ENCODE measurements around the gene BUD23.
"Not testable (repeated sequence)": the region's sequence is repeated elsewhere in the genome, so short reads cannot be mapped to it uniquely, and the experiment has no call there.

Gene BUD23

GRCh38 chr7:73668103-73668885, 15.1 kb upstream of the BUD23 start:
- DNase-seq (ENCODE audit: low read depth in 3 of 3), result no peak

- no peak for DNase-seq (ENCODE audit: low read depth in 3 of 3)
Measured at GRCh38 chr7:73668886-73669230, 14.5 kb upstream of the BUD23 start.

- DNase-seq (ENCODE audit: low read depth in 3 of 3), result no peak
Measured at GRCh38 chr7:73669288-73669701, 14.1 kb upstream of the BUD23 start.

- no peak for DNase-seq (ENCODE audit: low read depth in 3 of 3)
Measured at GRCh38 chr7:73669858-73670385, 13.5 kb upstream of the BUD23 start.

- DNase-seq (ENCODE audit: low read depth in 3 of 3), result no peak
Measured at GRCh38 chr7:73671322-73671661, 12.1 kb upstream of the BUD23 start.

- no peak for DNase-seq (ENCODE audit: low read depth in 3 of 3)
Measured at GRCh38 chr7:73671857-73672445, 11.4 kb upstream of the BUD23 start.

GRCh38 chr7:73674468-73675124, 8.8 kb upstream of the BUD23 start:
- DNase-seq (ENCODE audit: low read depth in 3 of 3), result no peak

DNA sequence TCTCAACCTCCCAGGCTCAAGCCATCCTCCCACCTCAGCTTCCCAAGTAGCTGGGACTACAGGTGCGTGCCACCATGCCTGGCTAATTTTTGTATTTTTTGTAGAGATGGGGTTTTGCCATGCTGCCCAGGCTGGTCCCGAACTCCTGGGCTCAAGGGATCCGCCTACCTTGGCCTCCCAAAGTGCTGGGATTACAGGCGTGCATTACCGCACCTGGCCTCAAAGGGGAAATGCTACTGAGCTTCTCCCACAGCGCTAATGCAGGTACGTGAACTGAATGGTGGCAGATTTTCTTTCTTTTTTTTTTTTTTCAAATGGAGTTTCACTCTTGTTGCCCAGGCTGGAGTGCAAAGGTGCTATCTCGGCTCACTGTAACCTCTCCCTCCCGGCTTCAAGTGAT, 7.3 kb upstream of the BUD23 start:
- DNase-seq (ENCODE audit: low read depth in 3 of 3), result not testable (repeated sequence)

DNA sequence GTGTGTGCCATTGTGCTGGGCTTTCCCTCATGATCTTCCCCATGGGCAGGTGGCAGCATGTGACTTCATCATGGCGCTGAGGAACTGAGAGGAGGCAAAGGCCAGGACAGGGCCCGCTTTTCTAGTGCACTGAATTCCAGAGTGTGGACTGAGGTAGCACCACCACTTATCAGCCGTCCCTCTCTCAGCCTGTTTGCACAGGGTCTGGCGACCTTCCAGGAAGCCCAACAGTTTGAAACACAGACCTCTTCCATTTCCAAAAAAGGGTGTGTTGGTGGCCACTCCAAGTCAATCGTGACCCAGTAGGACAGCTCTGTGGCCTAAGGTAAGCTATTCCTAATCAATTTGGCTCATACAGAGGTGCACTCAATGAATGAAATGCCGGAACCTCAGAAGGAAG, 4.5 kb upstream of the BUD23 start:
- DNase-seq (ENCODE audit: low read depth in 3 of 3), result no peak

GRCh38 chr7:73679709-73680108, 3.7 kb upstream of the BUD23 start:
- no peak for DNase-seq (ENCODE audit: low read depth in 3 of 3)

GRCh38 chr7:73680501-73680900, 2.9 kb upstream of the BUD23 start:
- DNase-seq (ENCODE audit: low read depth in 3 of 3), result no peak

- no peak for DNase-seq (ENCODE audit: low read depth in 3 of 3)
Measured at GRCh38 chr7:73681031-73681430, 2.4 kb upstream of the BUD23 start.

DNA sequence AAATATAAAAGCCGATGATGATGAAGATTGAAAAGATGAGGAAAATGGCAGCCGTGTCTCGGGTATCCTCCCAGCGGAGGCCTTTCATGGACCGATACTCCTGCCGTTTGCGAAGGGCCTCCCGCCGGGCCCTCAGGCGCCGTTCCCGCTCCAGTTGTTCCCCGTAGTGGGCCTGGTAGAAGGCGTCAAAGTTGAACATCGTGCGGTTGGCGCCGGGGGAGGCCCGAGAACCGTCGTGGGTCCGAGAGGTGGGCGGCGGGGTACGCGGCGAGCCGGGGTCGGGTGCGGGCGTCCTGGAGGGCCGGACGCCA, 697 bp upstream of the BUD23 start:
- DNase-seq (ENCODE audit: low read depth in 3 of 3), result no peak

- no peak for DNase-seq (ENCODE audit: low read depth in 3 of 3)
Measured at GRCh38 chr7:73683788-73684693, 644 bp downstream of the BUD23 start.

GRCh38 chr7:73685311-73685710, 1.9 kb downstream of the BUD23 start:
- DNase-seq (ENCODE audit: low read depth in 3 of 3), result no peak

DNA sequence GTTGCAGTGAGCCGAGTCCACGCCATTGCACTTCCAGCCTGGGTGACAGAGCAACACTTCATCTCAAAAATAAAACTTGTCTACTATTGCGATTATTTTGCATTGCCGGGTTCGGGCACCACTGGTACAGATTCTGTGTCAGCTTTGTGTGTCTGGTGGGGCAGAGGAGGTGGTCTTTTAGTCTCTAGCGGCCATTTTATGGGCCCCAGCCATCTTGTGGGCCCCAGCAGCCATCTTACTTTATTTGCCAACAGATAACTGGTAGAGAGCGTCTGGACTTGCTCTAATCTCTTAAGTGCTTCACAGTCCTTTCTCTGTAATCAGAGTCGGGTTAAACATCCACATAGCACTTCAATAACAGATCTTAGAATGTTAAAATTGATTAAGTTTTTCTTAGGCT, 4.9 kb downstream of the BUD23 start:
- no peak for DNase-seq (ENCODE audit: low read depth in 3 of 3)

- no peak for DNase-seq (ENCODE audit: low read depth in 3 of 3)
Measured at GRCh38 chr7:73690646-73691045, 7.2 kb downstream of the BUD23 start.

DNA sequence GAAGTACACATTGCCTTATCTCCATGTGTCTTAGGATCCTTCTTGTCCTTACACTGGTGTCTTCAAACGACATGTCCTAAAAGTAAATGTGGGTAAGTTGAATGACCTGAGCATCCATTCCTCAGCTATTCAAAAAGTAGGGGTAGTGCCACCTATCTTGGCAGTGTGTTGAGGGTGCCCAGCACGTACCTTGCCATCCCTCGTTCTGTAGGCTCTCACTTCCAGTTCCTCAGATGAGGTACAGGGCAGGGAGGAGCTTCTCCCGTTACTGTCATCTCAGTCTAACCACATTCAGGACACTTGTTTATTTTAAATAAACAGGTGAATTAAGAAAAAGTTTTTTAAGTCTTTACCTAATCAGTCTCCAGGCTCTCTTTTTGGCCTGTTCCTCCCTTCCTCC, 13.0 kb downstream of the BUD23 start:
- DNase-seq (ENCODE audit: low read depth in 3 of 3), result no peak

- DNase-seq (ENCODE audit: low read depth in 3 of 3), result no peak
Measured at GRCh38 chr7:73698410-73698809, 15.0 kb downstream of the BUD23 start.

DNA sequence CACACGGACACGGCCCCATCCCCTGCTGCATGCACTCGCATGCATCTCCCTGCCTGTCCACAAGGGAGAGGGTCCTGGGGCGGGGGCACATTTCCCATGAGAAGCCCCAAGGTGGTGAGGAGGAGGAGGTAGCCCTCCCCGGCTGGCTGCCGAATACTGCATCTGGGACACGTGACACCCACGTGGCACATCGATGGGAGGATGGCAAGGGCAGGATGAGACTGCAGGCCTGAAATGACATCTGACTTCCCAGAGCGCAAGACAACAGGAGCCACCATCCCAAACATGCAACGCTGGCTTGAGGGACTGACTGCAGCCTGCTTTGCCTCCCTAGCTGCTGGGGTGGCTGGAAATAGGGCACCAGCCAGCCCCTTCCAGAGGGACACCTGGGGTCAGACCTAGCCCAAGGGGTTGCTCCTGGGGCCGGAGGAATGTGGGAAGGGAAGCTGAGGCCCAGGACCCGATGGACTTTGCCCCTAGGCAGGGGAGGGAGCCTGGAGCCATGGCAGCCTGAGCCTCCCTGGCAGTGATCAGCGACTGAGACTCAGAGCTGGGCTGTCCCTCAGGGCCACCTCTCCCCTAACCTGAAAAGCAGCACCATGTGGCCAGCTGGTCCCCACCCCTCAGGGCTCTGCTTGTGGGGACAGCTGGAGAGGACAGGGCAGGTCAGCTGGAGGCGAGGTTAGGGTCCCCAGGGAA, 16.1 kb downstream of the BUD23 start:
- no peak for DNase-seq (ENCODE audit: low read depth in 3 of 3)

DNA sequence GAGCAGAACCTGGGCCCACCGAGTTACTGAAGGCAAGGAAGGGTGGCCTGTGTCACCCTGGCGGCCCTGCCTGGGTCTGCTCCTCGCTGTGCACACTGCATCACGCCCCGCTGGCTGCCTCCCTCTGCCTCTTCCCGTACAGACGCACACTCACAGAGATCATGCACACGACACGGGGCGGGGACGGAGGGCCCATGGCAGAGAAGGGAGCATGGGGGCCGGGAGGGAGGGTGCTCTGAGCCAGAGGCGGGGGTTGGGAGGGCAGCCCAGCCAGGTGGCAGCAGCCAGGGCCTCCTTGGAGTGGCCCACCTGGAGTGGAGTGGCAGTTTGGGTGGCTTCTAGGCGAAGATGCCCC, 16.6 kb downstream of the BUD23 start:
- DNase-seq (ENCODE audit: low read depth in 3 of 3), result no peak
